Activated T-cell treated with anti-CD3 and anti-CD28 coated beads for 24 hours (primary cell): ENCODE measurements around the gene DVL1.
"Not testable (repeated sequence)": the region's sequence is repeated elsewhere in the genome, so short reads cannot be mapped to it uniquely, and the experiment has no call there.

Experiments used
- DNase-seq: peaks from one replicate; pipeline ENCODE4 v3.0.0-alpha.2; 2020; ENCODE audit warnings: low read depth

DVL1 gene

GRCh38 chr1:1349256-1350012 lies at the start of gene DVL1:
TSS of gene DVL1 (minus strand) at chr1:1349418. CDS start at chr1:1349065, 353 bp downstream.
- DNase-seq, result peak; percentile 50

DNA sequence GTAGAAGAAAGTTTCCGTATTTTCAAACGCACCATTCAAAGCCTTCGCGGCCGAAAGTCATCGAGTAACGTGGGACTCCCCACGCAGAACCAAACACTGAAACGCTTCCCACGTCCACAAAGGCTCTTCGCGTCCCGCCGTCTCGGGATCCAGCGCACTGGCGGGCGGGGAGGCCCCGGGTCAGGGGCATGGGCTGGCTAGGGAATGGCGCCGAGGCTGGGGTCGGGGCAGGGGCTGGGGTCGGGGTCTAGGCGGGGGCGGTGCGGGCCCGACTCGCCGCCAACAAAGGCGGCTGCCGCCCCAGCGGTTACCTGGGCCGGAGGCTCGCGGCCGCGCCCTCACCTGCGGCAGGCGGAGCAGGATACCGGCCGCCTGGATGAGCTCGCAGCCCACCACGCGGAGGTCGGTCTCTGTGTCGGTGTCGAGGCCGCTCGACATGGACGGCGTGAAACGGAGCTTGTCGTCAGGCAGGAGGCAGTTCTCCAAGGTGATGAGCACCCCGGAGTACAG lies 49.5 kb upstream of the DVL1 start:
- no peak for DNase-seq

GRCh38 chr1:1397839-1398523 lies 48.8 kb upstream of the DVL1 start:
- DNase-seq, result no peak

GRCh38 chr1:1395166-1395565 lies 45.9 kb upstream of the DVL1 start:
- no peak for DNase-seq

DNA sequence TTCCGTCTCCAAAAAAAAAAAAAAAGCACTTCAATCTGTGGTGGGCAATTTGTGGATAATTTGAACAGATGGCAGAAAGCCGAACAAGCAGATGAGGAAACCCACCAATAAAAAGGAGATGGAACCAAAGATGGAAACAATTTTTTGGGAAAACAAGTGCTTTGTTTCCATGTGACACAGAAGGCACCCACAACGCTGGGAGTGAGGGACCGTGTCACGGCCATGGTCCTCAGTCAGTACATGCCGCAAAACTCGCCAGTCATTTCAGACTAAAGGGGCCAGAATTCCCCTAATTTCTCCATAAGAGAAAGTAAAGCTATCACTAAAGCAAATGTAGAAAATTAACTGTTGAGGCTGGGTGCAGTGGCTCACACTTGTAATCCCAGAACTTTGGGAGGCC lies 44.9 kb upstream of the DVL1 start:
- no peak for DNase-seq

- DNase-seq, result no peak
These were observed 44.2 kb upstream of the DVL1 start for GRCh38 chr1:1393428-1393827.

- no peak for DNase-seq
These were observed 43.8 kb upstream of the DVL1 start for GRCh38 chr1:1393014-1393413.

DNA sequence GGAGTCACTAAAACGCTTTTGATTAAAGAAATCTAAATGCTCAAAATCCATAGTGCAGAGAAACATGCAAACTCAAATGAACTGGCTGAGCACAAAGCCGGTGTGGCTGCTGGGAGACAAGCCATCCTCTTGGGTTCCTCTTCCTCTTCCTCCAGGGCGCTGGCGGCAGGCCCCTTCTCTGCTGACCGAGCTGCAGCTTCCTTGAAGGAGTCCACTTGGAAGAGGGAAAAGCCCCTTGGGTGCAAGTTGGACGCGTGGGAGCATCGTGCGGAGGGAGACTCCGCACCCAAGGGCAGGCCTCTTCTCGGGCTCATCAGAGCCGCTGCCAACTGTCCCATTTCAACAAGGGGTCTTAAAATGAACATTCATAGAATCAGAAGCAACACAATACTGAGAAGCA lies 42.0 kb upstream of the DVL1 start:
- no peak for DNase-seq

DNA sequence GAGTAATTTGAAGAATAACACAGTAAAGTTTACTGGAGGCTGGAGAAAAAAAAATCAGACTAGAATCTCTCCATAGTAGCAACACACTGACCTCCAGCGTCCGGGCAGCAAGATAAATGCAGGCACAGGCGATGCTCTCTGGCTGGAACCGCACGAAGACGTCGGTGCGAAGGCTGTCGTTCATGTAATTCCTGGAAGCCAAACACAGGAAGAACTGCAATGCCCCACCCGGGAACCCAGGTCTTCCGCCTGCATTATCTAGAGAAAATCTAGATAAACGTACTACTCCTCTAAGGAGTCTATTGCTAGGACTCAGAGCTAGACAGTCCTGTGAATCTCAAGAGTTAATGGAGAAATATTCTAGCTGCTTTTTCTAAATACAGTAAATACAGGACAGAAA lies 41.5 kb upstream of the DVL1 start:
- DNase-seq, result no peak

DNA sequence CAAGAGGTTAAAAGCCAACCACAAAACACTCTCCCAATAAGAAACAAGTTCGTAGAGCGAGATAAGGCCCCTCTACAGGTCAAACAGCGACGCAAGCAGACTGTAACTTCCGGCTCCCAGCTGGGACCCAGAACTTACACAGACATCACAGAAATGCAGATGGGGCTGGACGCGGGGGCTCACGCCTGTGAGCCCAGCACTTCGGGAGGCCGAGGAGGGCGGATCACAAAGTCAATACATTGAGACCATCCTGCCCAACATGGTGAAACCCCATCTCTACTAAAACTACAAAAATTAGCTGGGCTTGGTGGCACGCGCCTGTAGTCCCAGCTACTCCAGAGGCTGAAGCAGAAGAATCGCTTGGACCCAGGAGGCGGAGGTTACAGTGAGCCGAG lies 38.9 kb upstream of the DVL1 start:
- DNase-seq, result no peak

DNA sequence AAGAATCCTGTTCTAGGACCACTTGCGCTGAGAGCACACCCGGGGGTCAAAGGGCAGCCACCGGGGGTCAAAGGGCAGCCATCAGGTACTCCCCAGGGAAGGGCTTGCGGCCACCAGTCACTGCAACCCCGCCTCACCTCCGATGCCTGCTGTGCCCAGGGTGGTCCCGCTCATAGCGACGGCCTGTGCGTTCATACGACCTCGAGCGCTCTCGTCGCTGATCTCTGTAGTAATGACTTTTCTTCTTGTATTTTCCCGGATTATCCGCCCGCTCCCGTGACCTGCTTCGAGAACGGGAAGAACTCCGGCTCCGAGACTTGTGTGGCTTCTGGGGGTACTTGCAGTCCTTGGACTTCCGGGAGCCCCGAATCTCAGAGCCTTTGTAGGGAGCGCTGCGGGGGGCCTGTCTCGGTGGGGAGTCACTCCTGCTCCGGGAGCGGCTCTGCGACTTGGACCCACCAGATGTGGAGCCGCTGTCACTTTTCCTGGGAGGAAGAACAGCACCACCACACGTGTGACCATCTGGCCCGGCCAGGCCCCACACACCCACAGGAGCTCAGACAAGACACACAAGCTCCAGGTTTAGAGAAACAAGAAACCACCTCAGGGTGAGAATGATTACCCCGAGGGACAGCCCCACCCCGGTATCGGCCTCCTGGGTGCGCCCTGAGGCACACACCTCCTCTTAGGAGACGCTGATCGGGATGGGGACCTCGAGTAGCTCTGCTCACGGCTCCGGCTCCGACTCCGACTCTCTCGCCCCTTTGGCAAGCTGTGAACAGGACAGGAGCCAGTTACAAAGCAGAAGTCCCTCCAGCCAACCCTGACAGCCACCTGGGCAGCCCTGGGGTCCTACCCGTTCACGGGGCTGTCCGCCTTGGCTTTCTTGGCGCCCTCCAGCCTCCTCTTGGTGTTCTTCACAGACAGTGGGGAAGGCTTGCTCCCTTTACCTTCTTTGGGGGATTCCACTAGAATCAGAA lies 38.2 kb upstream of the DVL1 start:
- DNase-seq, result no peak

DNA sequence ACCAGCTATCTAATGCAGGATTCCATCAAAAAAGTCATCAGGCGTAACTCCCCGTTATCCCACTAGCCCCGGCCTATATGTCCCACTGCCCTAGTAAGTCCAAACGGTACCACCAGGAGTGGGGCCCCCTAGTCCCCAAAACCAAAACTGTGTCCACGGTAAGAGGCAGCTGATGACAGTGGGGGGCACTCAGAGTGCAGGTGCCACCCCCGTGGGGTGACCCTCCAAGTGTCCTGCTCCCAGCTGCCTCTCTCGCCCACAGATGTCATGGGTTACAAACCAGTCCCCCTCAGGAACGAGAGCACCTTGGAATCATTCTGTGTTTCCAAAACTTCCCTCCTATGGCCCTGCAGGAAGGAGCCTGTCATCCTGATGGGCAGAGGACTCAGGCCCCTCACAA lies 36.7 kb upstream of the DVL1 start:
- DNase-seq, result no peak

- not testable (repeated sequence) for DNase-seq
These were observed 36.1 kb upstream of the DVL1 start for GRCh38 chr1:1385339-1385738.

GRCh38 chr1:1381294-1381693 lies 32.1 kb upstream of the DVL1 start:
- DNase-seq, result no peak

DNA sequence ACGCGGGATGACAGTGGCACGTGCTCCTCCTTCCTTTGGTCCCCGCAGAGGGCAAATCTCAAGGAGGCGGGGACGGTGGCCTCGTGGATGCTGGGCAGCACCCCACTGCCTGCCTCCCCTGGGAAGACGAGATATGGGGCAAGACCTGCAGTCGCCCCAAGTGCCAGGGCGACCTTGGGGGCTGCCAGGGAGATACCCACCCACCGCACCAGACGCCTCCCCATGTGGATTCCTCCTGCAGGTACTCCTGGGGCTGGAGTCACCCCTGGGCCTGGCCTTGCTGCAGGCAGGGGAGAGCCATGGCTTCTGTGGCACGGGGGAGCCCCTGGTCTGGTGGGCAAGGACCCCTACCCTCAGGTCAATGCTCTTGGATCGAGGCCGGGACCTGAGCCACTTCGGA lies 31.6 kb upstream of the DVL1 start:
- DNase-seq, result no peak

GRCh38 chr1:1377540-1378205 lies 28.5 kb upstream of the DVL1 start:
- DNase-seq, result no peak

DNA sequence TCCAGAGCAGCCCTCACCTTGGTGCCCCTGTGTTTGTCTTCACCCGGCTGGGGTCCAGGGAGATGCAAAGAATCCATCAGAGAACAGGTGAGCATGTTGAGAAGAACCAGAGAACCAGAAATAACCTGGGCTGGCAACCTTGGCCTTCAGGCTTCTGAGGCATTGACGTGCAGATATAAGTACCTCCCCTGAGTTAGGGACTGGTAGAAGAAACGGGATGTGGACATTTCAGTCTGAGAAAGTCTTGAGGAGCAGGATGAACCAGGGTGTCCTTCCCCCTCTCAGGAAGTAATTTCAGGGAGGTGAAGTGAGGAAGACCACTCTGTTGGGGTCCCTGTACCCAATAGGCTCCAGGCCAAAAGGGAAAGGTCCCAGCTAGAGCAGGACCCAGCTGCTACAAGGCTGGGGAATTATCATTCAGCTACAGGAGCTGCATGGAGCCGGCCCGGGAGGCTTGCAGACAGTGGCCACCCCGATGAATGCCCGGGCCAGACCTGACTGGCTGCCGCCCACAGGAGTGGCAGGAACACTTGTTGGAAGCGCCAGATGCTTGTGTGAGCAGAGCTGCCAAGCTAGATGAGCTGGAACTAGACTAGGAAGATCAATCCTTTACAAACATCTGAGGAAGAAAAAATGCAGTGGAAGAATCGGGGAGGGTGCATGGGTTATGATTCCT lies 27.5 kb upstream of the DVL1 start:
- no peak for DNase-seq

- peak; percentile 95 for DNase-seq
These were observed 25.9 kb upstream of the DVL1 start, which contains the start of gene AURKAIP1 for GRCh38 chr1:1374929-1375662. TSS of gene AURKAIP1 (minus strand) at chr1:1375207. CDS start at chr1:1374756, 451 bp downstream.

GRCh38 chr1:1374589-1374928 lies 25.3 kb upstream of the DVL1 start:
- DNase-seq, result no peak

- DNase-seq, result no peak
These were observed 24.8 kb upstream of the DVL1 start for GRCh38 chr1:1373815-1374588.
